Tibial nerve (tissue), 4 donors: ENCODE measurements around the gene CAPN7. TPM values are rescaled to one million over a fixed set of nuclear protein-coding genes. Genes with fewer than 3 reads are reported as not detected.

Experiments used
- DNase-seq, 2 donors: peaks; one replicate each; pipeline ENCODE4 v3.0.0-alpha.2; 2019; ENCODE audit warnings: low spot score in 2 of 2
- H3K27ac ChIP-seq, 4 donors: fragments of 200-600 bp; sonication (generic) in 3 of 4; one replicate each; pipeline ENCODE4 v1.5.1; 2017 to 2019; ENCODE audit warnings: mild to moderate bottlenecking in 1 of 4
- H3K27me3 ChIP-seq, 2 donors: fragments of 200-600 bp; sonication (generic) in 1 of 2; one replicate each; pipeline versions ENCODE4 v1.5.1 to v1.6.0; 2017 to 2019
- H3K36me3 ChIP-seq, 3 donors: fragments of 200-600 bp; sonication (generic); one replicate each; pipeline ENCODE4 v1.5.1; 2018 to 2019
- H3K4me1 ChIP-seq, 4 donors: fragments of 200-600 bp; sonication (generic) in 3 of 4; one replicate each; pipeline ENCODE4 v1.5.1; 2017 to 2019
- H3K4me3 ChIP-seq, 4 donors: fragments of 200-600 bp; sonication (generic) in 3 of 4; one replicate each; pipeline ENCODE4 v1.5.1; 2017 to 2019; ENCODE audit warnings: mild to moderate bottlenecking in 1 of 4, moderate library complexity in 1 of 4
- H3K9me3 ChIP-seq, 4 donors: fragments of 200-600 bp; sonication (generic) in 3 of 4; one replicate each; pipeline ENCODE4 v1.5.1; 2017 to 2019
- CTCF ChIP-seq, 5 experiments: fragments of 200-600 bp in 3 of 5; fragments of 450-650 bp in 2 of 5; sonication (generic) in 3 of 5; IDR thresholded peaks; one replicate each; pipeline ENCODE4 v1.5.1; 2016 to 2019; ENCODE audit warnings: antibody characterized with exemption in 5 of 5, mild to moderate bottlenecking in 3 of 5, moderate library complexity in 2 of 5
- EP300 ChIP-seq, 2 donors: sonication (generic); formaldehyde crosslinking; IDR thresholded peaks; one replicate each; pipeline ENCODE4 v1.6.1; 2017; ENCODE audit warnings: antibody characterized with exemption in 2 of 2, mild to moderate bottlenecking in 1 of 2
- POLR2A ChIP-seq, 2 donors: fragments of 450-650 bp; IDR thresholded peaks; one replicate each; pipeline ENCODE4 v1.6.1; 2017; ENCODE audit warnings: antibody characterized with exemption in 2 of 2, mild to moderate bottlenecking in 2 of 2, moderate library complexity in 2 of 2
- WGBS, 2 donors: methylation state at CpG; one replicate each; pipeline ENCODE4 v1.1.5; 2018; 5-methylcytosine and 5-hydroxymethylcytosine counted together
- total RNA-seq, 4 donors: library from RNA; depleted of rRNA; stranded (reverse); fragments of >200 nt; gene quantifications; one replicate each; pipeline ENCODE4 v1.1.0, GENCODE V29; 2016

Gene CAPN7
- total RNA-seq, 4 donors from 2014 or later, result 57.9 to 82.0 (median 74.2) TPM

- Histone ChIP-seq H3K27ac (peak overlapping the region in 3 of 4 donors; percentile 85 to 97 (median 95)), H3K9me3 (no peaks in the 10 kb centered on the region), H3K4me3 (peak overlapping the region in 2 of 4 donors; percentile 74 to 90), H3K36me3 (peaks cover 0 to 22% (median 0%) of the 10 kb centered on the region in 3 donors), H3K27me3 (no peaks in the 10 kb centered on the region), H3K4me1 (peaks cover 0 to 68% (median 11%) of the 10 kb centered on the region in 4 donors)
- 58 to 63% methylated on average over 5 of the region's 5 CpGs for WGBS, 2 donors
- no peak for DNase-seq
- no peak for TF ChIP-seq CTCF (IDR thresholded peaks at IDR 0.05)
- no peak for TF ChIP-seq EP300 (IDR thresholded peaks at IDR 0.05)
- no peak for TF ChIP-seq POLR2A (IDR thresholded peaks at IDR 0.05)
Observed at GRCh38 chr3:15207836-15208504, 1.9 kb downstream of the CAPN7 start.

GRCh38 chr3:15211937-15212336, 5.9 kb downstream of the CAPN7 start:
- Histone ChIP-seq H3K27me3 (no peaks in the 10 kb centered on the region), H3K27ac (no peak overlapping the region), H3K9me3 (no peaks in the 10 kb centered on the region), H3K36me3 (peaks cover 0 to 60% (median 5%) of the 10 kb centered on the region in 3 donors), H3K4me1 (peaks cover 0 to 89% (median 11%) of the 10 kb centered on the region in 4 donors), H3K4me3 (no peak overlapping the region)
- no peak for DNase-seq
- no peak for TF ChIP-seq POLR2A (IDR thresholded peaks at IDR 0.05)
- TF ChIP-seq CTCF (IDR thresholded peaks at IDR 0.05), result no peak
- TF ChIP-seq EP300 (IDR thresholded peaks at IDR 0.05), result no peak

GRCh38 chr3:15214758-15215157, 8.7 kb downstream of the CAPN7 start:
- TF ChIP-seq POLR2A (IDR thresholded peaks at IDR 0.05) (no peak), CTCF (IDR thresholded peaks at IDR 0.05) (no peak), EP300 (IDR thresholded peaks at IDR 0.05) (no peak)
- Histone ChIP-seq H3K36me3 (peaks cover 0 to 86% (median 20%) of the 10 kb centered on the region in 3 donors), H3K4me3 (no peak overlapping the region), H3K9me3 (no peaks in the 10 kb centered on the region), H3K4me1 (peaks cover 0 to 69% (median 0%) of the 10 kb centered on the region in 4 donors), H3K27ac (peak overlapping the region in 1 of 4 donors; percentile 6), H3K27me3 (no peaks in the 10 kb centered on the region)
- WGBS, 2 donors, result 48 to 67% methylated on average over 1 of the region's 1 CpG
- no peak for DNase-seq

- Histone ChIP-seq H3K4me3 (no peak overlapping the region), H3K4me1 (peaks cover 0 to 57% (median 0%) of the 10 kb centered on the region in 4 donors), H3K27me3 (no peaks in the 10 kb centered on the region), H3K27ac (no peak overlapping the region), H3K9me3 (no peaks in the 10 kb centered on the region), H3K36me3 (peaks cover 0 to 94% (median 20%) of the 10 kb centered on the region in 3 donors)
- 66 to 68% methylated on average over 2 of the region's 2 CpGs for WGBS, 2 donors
- no peak for TF ChIP-seq POLR2A (IDR thresholded peaks at IDR 0.05)
- no peak for TF ChIP-seq CTCF (IDR thresholded peaks at IDR 0.05)
- no peak for TF ChIP-seq EP300 (IDR thresholded peaks at IDR 0.05)
- no peak for DNase-seq
Observed at GRCh38 chr3:15215996-15216395, 9.9 kb downstream of the CAPN7 start.

GRCh38 chr3:15216501-15216900, 10.5 kb downstream of the CAPN7 start:
- TF ChIP-seq EP300 (IDR thresholded peaks at IDR 0.05), result no peak
- TF ChIP-seq CTCF (IDR thresholded peaks at IDR 0.05), result no peak
- TF ChIP-seq POLR2A (IDR thresholded peaks at IDR 0.05), result no peak
- peaks cover 0 to 52% (median 0%) of the 10 kb centered on the region in 4 donors for H3K4me1 ChIP-seq
- no peaks in the 10 kb centered on the region for H3K9me3 ChIP-seq
- no peak overlapping the region for H3K4me3 ChIP-seq
- WGBS, 2 donors, result 86 to 96% methylated on average over 1 of the region's 1 CpG
- H3K27me3 ChIP-seq, result no peaks in the 10 kb centered on the region
- no peak overlapping the region for H3K27ac ChIP-seq
- H3K36me3 ChIP-seq, result peaks cover 0 to 96% (median 20%) of the 10 kb centered on the region in 3 donors
- DNase-seq, result no peak
